Neural crest cell (in vitro differentiated cells): ENCODE measurements around the gene LHB. TPM values are rescaled to one million over a fixed set of nuclear protein-coding genes. Genes with fewer than 3 reads are reported as not detected.

Experiments
- DNase-seq: peaks from one replicate; pipeline ENCODE4 v3.0.0; 2021; ENCODE audit warnings: low read depth, mixed read lengths, low spot score
- H3K27ac Mint-ChIP-seq: one replicate; pipeline ENCODE4 v1.8.0; 2021; ENCODE audit warnings: mild to moderate bottlenecking, mixed read lengths; ENCODE audit not compliant: unreplicated experiment
- H3K27me3 Mint-ChIP-seq: 2 replicates; pipeline ENCODE4 v1.8.0; 2021; ENCODE audit warnings: low read depth, mild to moderate bottlenecking, mixed read lengths
- H3K36me3 Mint-ChIP-seq: 2 replicates; pipeline ENCODE4 v1.8.0; 2021; ENCODE audit warnings: low read depth, mild to moderate bottlenecking, mixed read lengths
- H3K4me1 Mint-ChIP-seq: 2 replicates; pipeline ENCODE4 v1.8.0; 2021; ENCODE audit warnings: mixed read lengths
- H3K4me3 Mint-ChIP-seq: one replicate; pipeline ENCODE4 v1.8.0; 2021; ENCODE audit warnings: mild to moderate bottlenecking, mixed read lengths
- H3K9me3 Mint-ChIP-seq: 2 replicates; pipeline ENCODE4 v1.8.0; 2021; ENCODE audit warnings: mixed read lengths
- CTCF ChIP-seq: fragments of 200-600 bp; sonication (generic); conservative IDR thresholded peaks from 2 replicates; pipeline ENCODE4 v1.5.0; 2021; ENCODE audit warnings: antibody characterized with exemption, mild to moderate bottlenecking
- long read RNA-seq: library from polyadenylated mRNA; unstranded; transcript quantifications from one replicate; pipeline ENCODE4 v2.0.0, GENCODE V29; 2020
- total RNA-seq: library from RNA; stranded (reverse); gene quantifications from 2 replicates; pipeline ENCODE4 v1.2.1, GENCODE V29; 2021

Gene LHB
- not detected in 2 replicates for total RNA-seq
- long read RNA-seq, result 0 reads

- Mint-ChIP-seq H3K4me3 (no peak within 1 kb of the TSS), H3K4me1 (peaks cover 11% of the 10 kb centered on the region), H3K27me3 (peaks cover 55% of the 10 kb centered on the region), H3K36me3 (peaks cover 7% of the 10 kb centered on the region), H3K9me3 (no peaks in the 10 kb centered on the region), H3K27ac (no peak within 1 kb of the TSS)
- DNase-seq, result no peak
- TF ChIP-seq CTCF, result no peak
Measured at GRCh38 chr19:49017041-49017665, at the start of gene LHB. LHB (minus strand) TSS chr19:49017091; CDS start chr19:49017081, 10 bp downstream.

- no peak for DNase-seq
- H3K36me3 Mint-ChIP-seq, result no peaks in the 10 kb centered on the region
- H3K27me3 Mint-ChIP-seq, result peaks cover 80% of the 10 kb centered on the region
- H3K4me1 Mint-ChIP-seq, result no peaks in the 10 kb centered on the region
- H3K27ac Mint-ChIP-seq, result no peak overlapping the region
- peaks cover 13% of the 10 kb centered on the region for H3K9me3 Mint-ChIP-seq
- TF ChIP-seq CTCF, result no peak
- peak overlapping the region; percentile 66 for H3K4me3 Mint-ChIP-seq
Measured at GRCh38 chr19:49065905-49066512, 49.1 kb upstream of the LHB start.

- no peaks in the 10 kb centered on the region for H3K4me1 Mint-ChIP-seq
- peaks cover 8% of the 10 kb centered on the region for H3K9me3 Mint-ChIP-seq
- H3K36me3 Mint-ChIP-seq, result no peaks in the 10 kb centered on the region
- TF ChIP-seq CTCF, result no peak
- H3K27ac Mint-ChIP-seq, result no peak within 1 kb of the TSS
- no peak within 1 kb of the TSS for H3K4me3 Mint-ChIP-seq
- DNase-seq, result peak; percentile 56
- peaks cover 80% of the 10 kb centered on the region for H3K27me3 Mint-ChIP-seq
Measured at GRCh38 chr19:49064768-49065611, 48.1 kb upstream of the LHB start, which contains the start of gene NTF4. NTF4 (minus strand) TSS chr19:49064818; CDS start chr19:49061997, 2,821 bp downstream.

- no peaks in the 10 kb centered on the region for H3K4me1 Mint-ChIP-seq
- no peak overlapping the region for H3K4me3 Mint-ChIP-seq
- H3K36me3 Mint-ChIP-seq, result no peaks in the 10 kb centered on the region
- H3K9me3 Mint-ChIP-seq, result peaks cover 2% of the 10 kb centered on the region
- DNase-seq, result no peak
- no peak overlapping the region for H3K27ac Mint-ChIP-seq
- H3K27me3 Mint-ChIP-seq, result peaks cover 80% of the 10 kb centered on the region
- TF ChIP-seq CTCF, result no peak
Measured at GRCh38 chr19:49064029-49064629, 47.2 kb upstream of the LHB start.

- Mint-ChIP-seq H3K4me1 (peaks cover 10% of the 10 kb centered on the region), H3K27ac (no peak overlapping the region)
- no peak for DNase-seq
Measured at GRCh38 chr19:49061445-49061844, 44.6 kb upstream of the LHB start.

More at GRCh38 chr19:49061445-49061844, 44.6 kb upstream of the LHB start:
- no peak for TF ChIP-seq CTCF
- H3K27me3 Mint-ChIP-seq, result peaks cover 80% of the 10 kb centered on the region
- H3K9me3 Mint-ChIP-seq, result no peaks in the 10 kb centered on the region
- no peak overlapping the region for H3K4me3 Mint-ChIP-seq
- no peaks in the 10 kb centered on the region for H3K36me3 Mint-ChIP-seq
